ENCODE data around the gene NR1I3. TPM values are rescaled to one million over a fixed set of nuclear protein-coding genes. Genes with fewer than 3 reads are reported as not detected.

Gene NR1I3
- total and polyA plus RNA-seq, 2 donors (not counting 1 experiment from before 2014, with no cell fraction given) = not detected

- no peaks in the 10 kb centered on the region for H3K9me3 Mint-ChIP-seq (ENCODE audit: insufficient read depth)
- H3K4me3 Mint-ChIP-seq = no peak overlapping the region
- no peaks in the 10 kb centered on the region for H3K9me3 ChIP-seq (ENCODE audit: control extremely low read depth in 1 of 3, control insufficient read depth in 2 of 3, insufficient read depth in 1 of 3, low read length in 2 of 3)
- H3K27me3 ChIP-seq (replicated peaks in 1 of 4; ENCODE audit: control extremely low read depth in 1 of 4, control insufficient read depth in 3 of 4, insufficient read depth in 4 of 4, low read length in 3 of 4) = peaks cover 0 to 2% (median 0%) of the 10 kb centered on the region in 4 experiments
- no peak overlapping the region for H3K27ac Mint-ChIP-seq
- ATAC-seq (ENCODE audit: low read depth) (no peak), DNase-seq (no peak)
- H3K4me3 ChIP-seq (ENCODE audit: control extremely low read depth in 1 of 5, extremely low read depth in 1 of 5, insufficient read depth in 1 of 5, low read depth in 2 of 5, low read length in 4 of 5) = no peak overlapping the region
- CTCF ChIA-PET = interaction anchor here (1.1 to 1.3 kb wide), 2 partner anchors 14 to 18 kb away, joined by 3 to 5 read pairs; no protein-coding TSS in a partner anchor
- H3K9ac ChIP-seq (ENCODE audit: low read length) = no peak overlapping the region
- POLR2A ChIA-PET = interaction anchor here (0.5 kb wide), 1 partner anchor 236 kb away, joined by 3 read pairs; no protein-coding TSS in a partner anchor
- no peak overlapping the region for H3K27ac ChIP-seq (ENCODE audit: low read length in 2 of 2)
- no peaks in the 10 kb centered on the region for H3K4me1 ChIP-seq (ENCODE audit: control insufficient read depth in 2 of 2, insufficient read depth in 2 of 2, low read length in 2 of 2)
- 78% methylated on average over 1 of the region's 3 CpGs for WGBS (ENCODE audit: insufficient coverage)
- peaks cover 22% of the 10 kb centered on the region for H3K27me3 Mint-ChIP-seq
- H3K79me2 ChIP-seq (ENCODE audit: control insufficient read depth, insufficient read depth, low read length) = no peaks in the 10 kb centered on the region
- H3K4me1 Mint-ChIP-seq = no peaks in the 10 kb centered on the region
- no peaks in the 10 kb centered on the region for H3K36me3 ChIP-seq (replicated peaks in 1 of 2; ENCODE audit: control extremely low read depth in 1 of 2, control insufficient read depth in 1 of 2, extremely low read depth in 1 of 2, insufficient read depth in 2 of 2, low read length in 1 of 2)
- H2AFZ ChIP-seq (ENCODE audit: insufficient read depth, low read depth, low read length, poor library complexity, severe bottlenecking) = no peak overlapping the region
- no peak overlapping the region for H3K4me2 ChIP-seq (replicated peaks; ENCODE audit: low read depth, low read length, poor library complexity, severe bottlenecking)
- no peak for TF ChIP-seq CTCF (IDR thresholded peaks at IDR 0.05)
- no peak for TF ChIP-seq EZH2 (IDR thresholded peaks at IDR 0.05; ENCODE audit: borderline replicate concordance, insufficient read depth, low read depth, low read length, poor library complexity, severe bottlenecking)
- no peaks in the 10 kb centered on the region for H4K20me1 ChIP-seq (ENCODE audit: control insufficient read depth, insufficient read depth, low read length, poor library complexity, severe bottlenecking)
- intact Hi-C loops (cut with micrococcal nuclease) = no loop called here
Observed at GRCh38 chr1:161273402-161273801, 35.4 kb upstream of the NR1I3 start.

- H3K27me3 Mint-ChIP-seq = peaks cover 15% of the 10 kb centered on the region
- Histone ChIP-seq H3K4me1 (ENCODE audit: control insufficient read depth in 2 of 2, insufficient read depth in 2 of 2, low read length in 2 of 2) (peaks cover 4% of the 10 kb centered on the region in 2 donors), H3K27me3 (replicated peaks in 1 of 4; ENCODE audit: control extremely low read depth in 1 of 4, control insufficient read depth in 3 of 4, insufficient read depth in 4 of 4, low read length in 3 of 4) (peaks cover 0 to 8% (median 3%) of the 10 kb centered on the region in 4 experiments), H4K20me1 (ENCODE audit: control insufficient read depth, insufficient read depth, low read length, poor library complexity, severe bottlenecking) (no peaks in the 10 kb centered on the region), H3K4me2 (replicated peaks; ENCODE audit: low read depth, low read length, poor library complexity, severe bottlenecking) (no peak overlapping the region), H2AFZ (ENCODE audit: insufficient read depth, low read depth, low read length, poor library complexity, severe bottlenecking) (no peak overlapping the region), H3K27ac (ENCODE audit: low read length in 2 of 2) (no peak overlapping the region), H3K9ac (ENCODE audit: low read length) (no peak overlapping the region), H3K4me3 (ENCODE audit: control extremely low read depth in 1 of 5, extremely low read depth in 1 of 5, insufficient read depth in 1 of 5, low read depth in 2 of 5, low read length in 4 of 5) (no peak overlapping the region), H3K79me2 (ENCODE audit: control insufficient read depth, insufficient read depth, low read length) (no peaks in the 10 kb centered on the region), H3K9me3 (ENCODE audit: control extremely low read depth in 1 of 3, control insufficient read depth in 2 of 3, insufficient read depth in 1 of 3, low read length in 2 of 3) (no peaks in the 10 kb centered on the region), H3K36me3 (replicated peaks in 1 of 2; ENCODE audit: control extremely low read depth in 1 of 2, control insufficient read depth in 1 of 2, extremely low read depth in 1 of 2, insufficient read depth in 2 of 2, low read length in 1 of 2) (no peaks in the 10 kb centered on the region)
- no peak overlapping the region for H3K4me3 Mint-ChIP-seq
- CTCF ChIA-PET = no interaction called here
- ATAC-seq (ENCODE audit: low read depth) = no peak
- POLR2A ChIA-PET = no interaction called here
- WGBS (ENCODE audit: insufficient coverage) = 10% methylated on average over 3 of the region's 3 CpGs
- no peak for TF ChIP-seq CTCF (IDR thresholded peaks at IDR 0.05)
- TF ChIP-seq EZH2 (IDR thresholded peaks at IDR 0.05; ENCODE audit: borderline replicate concordance, insufficient read depth, low read depth, low read length, poor library complexity, severe bottlenecking) = no peak
- no peak for DNase-seq
- no peak overlapping the region for H3K27ac Mint-ChIP-seq
- intact Hi-C loops (cut with micrococcal nuclease) = no loop called here
- no peaks in the 10 kb centered on the region for H3K9me3 Mint-ChIP-seq (ENCODE audit: insufficient read depth)
- peaks cover 10% of the 10 kb centered on the region for H3K4me1 Mint-ChIP-seq
Observed at GRCh38 chr1:161267321-161267720, 29.3 kb upstream of the NR1I3 start.
